ENCODE measurements around the gene TMEM200A.

- TF ChIP-seq CTCF (IDR thresholded peaks at IDR 0.05; ENCODE audit: extremely low read depth in 1 of 2, insufficient read depth in 1 of 2, low read depth in 1 of 2, low read length in 2 of 2): no peak
- TF ChIP-seq JUN (IDR thresholded peaks at IDR 0.05; ENCODE audit: borderline replicate concordance, insufficient read depth, insufficient read length, low read depth): no peak
- no peak for TF ChIP-seq EZH2 (IDR thresholded peaks at IDR 0.05; ENCODE audit: borderline replicate concordance, low read depth, low read length, severe bottlenecking)
- TF ChIP-seq POLR2A (IDR thresholded peaks at IDR 0.05; ENCODE audit: low read depth, low read length): no peak
- no peak for TF ChIP-seq MAX (IDR thresholded peaks at IDR 0.05; ENCODE audit: insufficient read depth, insufficient read length)
- TF ChIP-seq POLR2AphosphoS5 (IDR thresholded peaks at IDR 0.05; ENCODE audit: insufficient read depth, low read depth, low read length): no peak
- no peak for TF ChIP-seq MYC (IDR thresholded peaks at IDR 0.05; ENCODE audit: low read depth, low read length)
Measured at GRCh38 chr6:130357436-130357835, 8.4 kb upstream of the TMEM200A start.

Data from endothelial cell of umbilical vein (primary cell).